ENCODE data around the gene ENPP6.

Gene ENPP6

GRCh38 chr4:184104419-184105101 lies 113.1 kb downstream of the ENPP6 start:
- Histone ChIP-seq H3K27ac (ENCODE audit: low read depth, low read length, severe bottlenecking) (peak overlapping the region; percentile 76), H3K4me3 (ENCODE audit: extremely low read depth, insufficient read depth, low read length, poor library complexity, severe bottlenecking) (no peak overlapping the region), H3K4me1 (ENCODE audit: control insufficient read depth, insufficient read depth, low read length, poor library complexity, severe bottlenecking) (no peaks in the 10 kb centered on the region), H3K9me3 (ENCODE audit: control insufficient read depth, low read length) (no peaks in the 10 kb centered on the region), H3K36me3 (ENCODE audit: control insufficient read depth, insufficient read depth, low read length) (no peaks in the 10 kb centered on the region)
- WGBS, 2 experiments (ENCODE audit: insufficient coverage in 2 of 2) = 94 to 100% methylated on average over 1 to 3 of the region's 5 CpGs

- H3K36me3 ChIP-seq (ENCODE audit: control insufficient read depth, insufficient read depth, low read length) = no peaks in the 10 kb centered on the region
- H3K4me1 ChIP-seq (ENCODE audit: control insufficient read depth, insufficient read depth, low read length, poor library complexity, severe bottlenecking) = no peaks in the 10 kb centered on the region
- H3K9me3 ChIP-seq (ENCODE audit: control insufficient read depth, low read length) = no peaks in the 10 kb centered on the region
- WGBS, 2 experiments (ENCODE audit: insufficient coverage in 2 of 2) = 43 to 49% methylated on average over 9 to 13 of the region's 16 CpGs
- H3K4me3 ChIP-seq (ENCODE audit: extremely low read depth, insufficient read depth, low read length, poor library complexity, severe bottlenecking) = no peak overlapping the region
- H3K27ac ChIP-seq (ENCODE audit: low read depth, low read length, severe bottlenecking) = peak overlapping the region; percentile 76
These were observed 114.0 kb downstream of the ENPP6 start for GRCh38 chr4:184103527-184104264.

GRCh38 chr4:184102927-184103326 lies 114.7 kb downstream of the ENPP6 start:
- no peaks in the 10 kb centered on the region for H3K9me3 ChIP-seq (ENCODE audit: control insufficient read depth, low read length)
- 85 to 86% methylated on average over 1 to 2 of the region's 4 CpGs for WGBS, 2 experiments (ENCODE audit: insufficient coverage in 2 of 2)
- no peak overlapping the region for H3K27ac ChIP-seq (ENCODE audit: low read depth, low read length, severe bottlenecking)
- no peaks in the 10 kb centered on the region for H3K36me3 ChIP-seq (ENCODE audit: control insufficient read depth, insufficient read depth, low read length)
- H3K4me1 ChIP-seq (ENCODE audit: control insufficient read depth, insufficient read depth, low read length, poor library complexity, severe bottlenecking) = no peaks in the 10 kb centered on the region
- no peak overlapping the region for H3K4me3 ChIP-seq (ENCODE audit: extremely low read depth, insufficient read depth, low read length, poor library complexity, severe bottlenecking)

GRCh38 chr4:184102488-184102887 lies 115.2 kb downstream of the ENPP6 start:
- Histone ChIP-seq H3K9me3 (ENCODE audit: control insufficient read depth, low read length) (no peaks in the 10 kb centered on the region), H3K4me1 (ENCODE audit: control insufficient read depth, insufficient read depth, low read length, poor library complexity, severe bottlenecking) (no peaks in the 10 kb centered on the region), H3K4me3 (ENCODE audit: extremely low read depth, insufficient read depth, low read length, poor library complexity, severe bottlenecking) (no peak overlapping the region), H3K27ac (ENCODE audit: low read depth, low read length, severe bottlenecking) (no peak overlapping the region), H3K36me3 (ENCODE audit: control insufficient read depth, insufficient read depth, low read length) (no peaks in the 10 kb centered on the region)
- 82 to 87% methylated on average over 9 to 10 of the region's 10 CpGs for WGBS, 2 experiments (ENCODE audit: insufficient coverage in 2 of 2)

- Histone ChIP-seq H3K4me1 (ENCODE audit: control insufficient read depth, insufficient read depth, low read length, poor library complexity, severe bottlenecking) (no peaks in the 10 kb centered on the region), H3K27ac (ENCODE audit: low read depth, low read length, severe bottlenecking) (no peak overlapping the region), H3K36me3 (ENCODE audit: control insufficient read depth, insufficient read depth, low read length) (no peaks in the 10 kb centered on the region), H3K4me3 (ENCODE audit: extremely low read depth, insufficient read depth, low read length, poor library complexity, severe bottlenecking) (no peak overlapping the region), H3K9me3 (ENCODE audit: control insufficient read depth, low read length) (no peaks in the 10 kb centered on the region)
- 93% methylated on average over 9 to 11 of the region's 11 CpGs for WGBS, 2 experiments (ENCODE audit: insufficient coverage in 2 of 2)
These were observed 116.0 kb downstream of the ENPP6 start for GRCh38 chr4:184101711-184102110.

GRCh38 chr4:184100297-184100885 lies 117.3 kb downstream of the ENPP6 start:
- H3K4me1 ChIP-seq (ENCODE audit: control insufficient read depth, insufficient read depth, low read length, poor library complexity, severe bottlenecking) = no peaks in the 10 kb centered on the region
- H3K27ac ChIP-seq (ENCODE audit: low read depth, low read length, severe bottlenecking) = no peak overlapping the region
- no peaks in the 10 kb centered on the region for H3K36me3 ChIP-seq (ENCODE audit: control insufficient read depth, insufficient read depth, low read length)
- WGBS, 2 experiments (ENCODE audit: insufficient coverage in 2 of 2) = 55 to 57% methylated on average over 10 to 11 of the region's 14 CpGs
- no peak overlapping the region for H3K4me3 ChIP-seq (ENCODE audit: extremely low read depth, insufficient read depth, low read length, poor library complexity, severe bottlenecking)
- H3K9me3 ChIP-seq (ENCODE audit: control insufficient read depth, low read length) = no peaks in the 10 kb centered on the region

- H3K27ac ChIP-seq (ENCODE audit: low read depth, low read length, severe bottlenecking) = no peak overlapping the region
- no peaks in the 10 kb centered on the region for H3K36me3 ChIP-seq (ENCODE audit: control insufficient read depth, insufficient read depth, low read length)
- no peaks in the 10 kb centered on the region for H3K9me3 ChIP-seq (ENCODE audit: control insufficient read depth, low read length)
- H3K4me1 ChIP-seq (ENCODE audit: control insufficient read depth, insufficient read depth, low read length, poor library complexity, severe bottlenecking) = no peaks in the 10 kb centered on the region
- 93% methylated on average over 7 to 8 of the region's 10 CpGs for WGBS, 2 experiments (ENCODE audit: insufficient coverage in 2 of 2)
- no peak overlapping the region for H3K4me3 ChIP-seq (ENCODE audit: extremely low read depth, insufficient read depth, low read length, poor library complexity, severe bottlenecking)
These were observed 118.1 kb downstream of the ENPP6 start for GRCh38 chr4:184099535-184099966.

GRCh38 chr4:184099000-184099399 lies 118.7 kb downstream of the ENPP6 start:
- 88 to 93% methylated on average over 3 of the region's 4 CpGs for WGBS, 2 experiments (ENCODE audit: insufficient coverage in 2 of 2)

GRCh38 chr4:184097815-184098214 lies 119.9 kb downstream of the ENPP6 start:
- no peaks in the 10 kb centered on the region for H3K36me3 ChIP-seq (ENCODE audit: control insufficient read depth, insufficient read depth, low read length)

More at GRCh38 chr4:184099000-184099399, 118.7 kb downstream of the ENPP6 start:
- Histone ChIP-seq H3K9me3 (ENCODE audit: control insufficient read depth, low read length) (no peaks in the 10 kb centered on the region), H3K27ac (ENCODE audit: low read depth, low read length, severe bottlenecking) (no peak overlapping the region), H3K4me1 (ENCODE audit: control insufficient read depth, insufficient read depth, low read length, poor library complexity, severe bottlenecking) (no peaks in the 10 kb centered on the region), H3K36me3 (ENCODE audit: control insufficient read depth, insufficient read depth, low read length) (no peaks in the 10 kb centered on the region), H3K4me3 (ENCODE audit: extremely low read depth, insufficient read depth, low read length, poor library complexity, severe bottlenecking) (no peak overlapping the region)

GRCh38 chr4:184097241-184097605 lies 120.5 kb downstream of the ENPP6 start:
- Histone ChIP-seq H3K9me3 (ENCODE audit: control insufficient read depth, low read length) (no peaks in the 10 kb centered on the region), H3K27ac (ENCODE audit: low read depth, low read length, severe bottlenecking) (no peak overlapping the region), H3K36me3 (ENCODE audit: control insufficient read depth, insufficient read depth, low read length) (no peaks in the 10 kb centered on the region), H3K4me1 (ENCODE audit: control insufficient read depth, insufficient read depth, low read length, poor library complexity, severe bottlenecking) (no peaks in the 10 kb centered on the region), H3K4me3 (ENCODE audit: extremely low read depth, insufficient read depth, low read length, poor library complexity, severe bottlenecking) (no peak overlapping the region)
- 72 to 80% methylated on average over 25 to 26 of the region's 26 CpGs for WGBS, 2 experiments (ENCODE audit: insufficient coverage in 2 of 2)

More at GRCh38 chr4:184097815-184098214, 119.9 kb downstream of the ENPP6 start:
- Histone ChIP-seq H3K9me3 (ENCODE audit: control insufficient read depth, low read length) (no peaks in the 10 kb centered on the region), H3K27ac (ENCODE audit: low read depth, low read length, severe bottlenecking) (no peak overlapping the region), H3K4me3 (ENCODE audit: extremely low read depth, insufficient read depth, low read length, poor library complexity, severe bottlenecking) (no peak overlapping the region), H3K4me1 (ENCODE audit: control insufficient read depth, insufficient read depth, low read length, poor library complexity, severe bottlenecking) (no peaks in the 10 kb centered on the region)
- 95 to 97% methylated on average over 10 of the region's 13 CpGs for WGBS, 2 experiments (ENCODE audit: insufficient coverage in 2 of 2)

Data from mesodermal cell (in vitro differentiated cells).